Right atrium auricular region (tissue), 2 donors: ENCODE data around the gene ERICH6B. TPM values are rescaled to one million over a fixed set of nuclear protein-coding genes. Genes with fewer than 3 reads are reported as not detected.

Experiments
- DNase-seq: peaks from one replicate; pipeline ENCODE4 v3.0.0-alpha.2; 2019; ENCODE audit warnings: low spot score
- H3K27ac ChIP-seq, 2 donors: fragments of 200-600 bp; sonication (generic); 1 replicate in 1 of 2; 2 replicates in 1 of 2; pipeline ENCODE4 v1.5.1; 2016 to 2019
- H3K27me3 ChIP-seq, 2 donors: fragments of 200-600 bp; sonication (generic); one replicate each; pipeline versions ENCODE4 v1.5.1 to v1.6.0; 2017 to 2019
- H3K36me3 ChIP-seq: fragments of 200-600 bp; sonication (generic); one replicate; pipeline ENCODE4 v1.5.1; 2016
- H3K4me1 ChIP-seq, 2 donors: fragments of 200-600 bp; sonication (generic); one replicate each; pipeline versions ENCODE4 v1.5.1 to v1.6.0; 2017 to 2019
- H3K4me3 ChIP-seq, 2 donors: fragments of 200-600 bp; sonication (generic); 1 replicate in 1 of 2; 2 replicates in 1 of 2; pipeline ENCODE4 v1.5.1; 2017 to 2019; ENCODE audit warnings: mild to moderate bottlenecking in 1 of 2, moderate library complexity in 1 of 2
- H3K9me3 ChIP-seq, 2 donors: fragments of 200-600 bp; sonication (generic); one replicate each; pipeline ENCODE4 v1.5.1; 2019
- total RNA-seq, 2 donors: library from RNA; depleted of rRNA; stranded (reverse); fragments of >200 nt; gene quantifications; one replicate each; pipeline ENCODE4 v1.1.0, GENCODE V29; 2016
- TF ChIP-seq, protein P1 (sequence below), 2 donors: fragments of 200-600 bp; sonication (generic); IDR thresholded peaks; one replicate each; pipeline ENCODE4 v1.5.1; 2019; ENCODE audit warnings: antibody characterized with exemption in 2 of 2

ERICH6B gene
- total RNA-seq, 2 donors from 2014 or later: not detected

GRCh38 chr13:45518525-45519245 is 96.9 kb downstream of the ERICH6B start:
- Histone ChIP-seq H3K36me3 (peaks cover 57% of the 10 kb centered on the region), H3K27ac (no peak overlapping the region), H3K4me3 (no peak overlapping the region), H3K27me3 (no peaks in the 10 kb centered on the region), H3K4me1 (no peaks in the 10 kb centered on the region), H3K9me3 (no peaks in the 10 kb centered on the region)
- TF ChIP-seq, protein P1, sequence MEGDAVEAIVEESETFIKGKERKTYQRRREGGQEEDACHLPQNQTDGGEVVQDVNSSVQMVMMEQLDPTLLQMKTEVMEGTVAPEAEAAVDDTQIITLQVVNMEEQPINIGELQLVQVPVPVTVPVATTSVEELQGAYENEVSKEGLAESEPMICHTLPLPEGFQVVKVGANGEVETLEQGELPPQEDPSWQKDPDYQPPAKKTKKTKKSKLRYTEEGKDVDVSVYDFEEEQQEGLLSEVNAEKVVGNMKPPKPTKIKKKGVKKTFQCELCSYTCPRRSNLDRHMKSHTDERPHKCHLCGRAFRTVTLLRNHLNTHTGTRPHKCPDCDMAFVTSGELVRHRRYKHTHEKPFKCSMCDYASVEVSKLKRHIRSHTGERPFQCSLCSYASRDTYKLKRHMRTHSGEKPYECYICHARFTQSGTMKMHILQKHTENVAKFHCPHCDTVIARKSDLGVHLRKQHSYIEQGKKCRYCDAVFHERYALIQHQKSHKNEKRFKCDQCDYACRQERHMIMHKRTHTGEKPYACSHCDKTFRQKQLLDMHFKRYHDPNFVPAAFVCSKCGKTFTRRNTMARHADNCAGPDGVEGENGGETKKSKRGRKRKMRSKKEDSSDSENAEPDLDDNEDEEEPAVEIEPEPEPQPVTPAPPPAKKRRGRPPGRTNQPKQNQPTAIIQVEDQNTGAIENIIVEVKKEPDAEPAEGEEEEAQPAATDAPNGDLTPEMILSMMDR (IDR thresholded peaks at IDR 0.05): no peak
- no peak for DNase-seq

DNA sequence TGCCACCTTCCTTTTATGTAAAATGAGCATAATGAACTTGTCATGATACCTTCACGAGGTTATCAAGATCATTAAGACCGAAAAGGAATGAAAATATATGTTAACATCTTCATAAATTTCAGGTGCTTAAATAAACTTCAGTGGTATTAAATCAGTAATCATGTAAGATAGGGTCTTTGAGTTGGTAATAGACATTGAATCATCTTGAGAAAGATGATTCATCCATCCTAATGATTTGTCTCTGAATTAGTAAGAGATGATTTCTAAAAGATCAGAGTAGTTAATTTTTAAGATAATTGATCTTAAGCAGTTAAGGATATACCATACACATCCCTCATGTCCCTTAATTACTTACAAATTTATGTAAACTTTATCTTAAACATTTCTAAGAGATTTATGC is 98.8 kb downstream of the ERICH6B start:
- peaks cover 71% of the 10 kb centered on the region for H3K36me3 ChIP-seq
- TF ChIP-seq, protein P1 (IDR thresholded peaks at IDR 0.05): no peak
- no peak overlapping the region for H3K4me3 ChIP-seq
- H3K27me3 ChIP-seq: no peaks in the 10 kb centered on the region
- no peak for DNase-seq
- no peak overlapping the region for H3K27ac ChIP-seq
- no peaks in the 10 kb centered on the region for H3K4me1 ChIP-seq
- no peaks in the 10 kb centered on the region for H3K9me3 ChIP-seq

- H3K36me3 ChIP-seq: peaks cover 70% of the 10 kb centered on the region
- H3K4me1 ChIP-seq: no peaks in the 10 kb centered on the region
- H3K27ac ChIP-seq: no peak overlapping the region
- no peaks in the 10 kb centered on the region for H3K9me3 ChIP-seq
- no peaks in the 10 kb centered on the region for H3K27me3 ChIP-seq
- H3K4me3 ChIP-seq: no peak overlapping the region
- TF ChIP-seq, protein P1 (IDR thresholded peaks at IDR 0.05): no peak
- DNase-seq: no peak
These were observed 103.4 kb downstream of the ERICH6B start for GRCh38 chr13:45512098-45512496.

DNA sequence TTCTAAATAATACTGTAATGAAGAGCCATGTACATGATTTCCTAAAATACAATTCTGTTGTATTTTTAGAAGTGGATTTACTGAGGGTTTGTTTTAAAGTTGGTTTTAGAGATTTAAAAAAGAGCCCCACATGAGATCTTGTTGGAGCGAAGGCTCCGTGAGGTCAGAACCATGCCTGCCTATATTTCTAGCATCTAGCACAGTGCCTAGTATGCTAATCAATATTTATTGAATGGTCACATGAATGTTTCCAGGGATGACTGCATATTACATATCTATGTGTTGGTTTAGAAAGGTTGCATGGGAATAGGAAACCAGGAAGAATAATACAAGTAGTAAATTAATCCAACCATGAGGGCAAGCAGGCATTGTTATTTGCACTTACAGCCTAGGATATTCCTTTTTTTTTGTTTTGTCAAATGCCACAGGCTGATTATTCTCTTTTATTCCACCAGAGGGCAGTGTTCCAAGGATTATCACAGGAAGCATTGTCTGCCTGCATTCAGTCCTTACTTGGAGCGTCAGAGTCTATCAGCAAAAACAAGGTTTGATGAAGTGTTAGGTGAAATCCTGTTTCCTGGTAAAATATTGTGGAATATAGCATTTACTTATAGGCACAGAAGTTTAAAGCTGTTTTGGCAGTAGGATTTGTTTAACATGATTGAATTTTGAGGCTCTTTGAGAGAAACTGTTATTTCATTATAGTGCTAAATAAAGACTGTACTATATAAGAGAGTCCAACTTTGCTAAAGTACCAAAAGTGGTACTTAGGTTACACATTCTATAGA is 104.0 kb downstream of the ERICH6B start:
- TF ChIP-seq, protein P1 (IDR thresholded peaks at IDR 0.05): peak; percentile 85 to 93
- Histone ChIP-seq H3K27ac (no peak overlapping the region), H3K4me1 (no peaks in the 10 kb centered on the region), H3K27me3 (no peaks in the 10 kb centered on the region), H3K9me3 (no peaks in the 10 kb centered on the region), H3K4me3 (no peak overlapping the region), H3K36me3 (peaks cover 71% of the 10 kb centered on the region)
- DNase-seq: no peak

DNA sequence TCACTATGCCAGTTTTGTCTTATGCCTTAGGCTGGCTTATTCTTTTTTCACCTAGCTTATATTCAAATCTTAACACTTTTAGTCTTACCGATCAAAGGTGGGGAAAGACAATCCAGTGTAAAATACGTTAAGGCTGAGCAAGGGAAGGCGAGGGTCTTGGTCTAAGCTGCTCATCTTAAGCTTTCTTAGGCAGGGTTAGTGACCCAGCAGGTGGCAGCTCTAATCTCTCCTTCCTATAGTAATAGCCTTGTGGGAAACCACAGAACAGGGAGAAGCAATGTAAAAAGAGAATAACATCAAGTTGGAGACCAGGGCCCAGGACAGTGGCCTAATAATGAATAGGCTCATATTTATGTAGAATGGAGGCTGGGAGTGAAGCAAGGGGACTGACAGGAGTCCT is 104.9 kb downstream of the ERICH6B start:
- Histone ChIP-seq H3K27me3 (no peaks in the 10 kb centered on the region), H3K36me3 (peaks cover 71% of the 10 kb centered on the region), H3K4me1 (no peaks in the 10 kb centered on the region), H3K9me3 (no peaks in the 10 kb centered on the region), H3K4me3 (no peak overlapping the region), H3K27ac (no peak overlapping the region)
- TF ChIP-seq, protein P1 (IDR thresholded peaks at IDR 0.05): no peak
- DNase-seq: no peak
